NCI-H1417 (cell line): ENCODE measurements around the gene TMEM43.

Experiments used
- DNase-seq, 3 experiments: peaks; one replicate each; lab custom pipeline; 2025; lab: John Stamatoyannopoulos, UW

Gene TMEM43

GRCh38 chr3:14138109-14138877, 13.4 kb downstream of the TMEM43 start:
- DNase-seq = no peak

DNA sequence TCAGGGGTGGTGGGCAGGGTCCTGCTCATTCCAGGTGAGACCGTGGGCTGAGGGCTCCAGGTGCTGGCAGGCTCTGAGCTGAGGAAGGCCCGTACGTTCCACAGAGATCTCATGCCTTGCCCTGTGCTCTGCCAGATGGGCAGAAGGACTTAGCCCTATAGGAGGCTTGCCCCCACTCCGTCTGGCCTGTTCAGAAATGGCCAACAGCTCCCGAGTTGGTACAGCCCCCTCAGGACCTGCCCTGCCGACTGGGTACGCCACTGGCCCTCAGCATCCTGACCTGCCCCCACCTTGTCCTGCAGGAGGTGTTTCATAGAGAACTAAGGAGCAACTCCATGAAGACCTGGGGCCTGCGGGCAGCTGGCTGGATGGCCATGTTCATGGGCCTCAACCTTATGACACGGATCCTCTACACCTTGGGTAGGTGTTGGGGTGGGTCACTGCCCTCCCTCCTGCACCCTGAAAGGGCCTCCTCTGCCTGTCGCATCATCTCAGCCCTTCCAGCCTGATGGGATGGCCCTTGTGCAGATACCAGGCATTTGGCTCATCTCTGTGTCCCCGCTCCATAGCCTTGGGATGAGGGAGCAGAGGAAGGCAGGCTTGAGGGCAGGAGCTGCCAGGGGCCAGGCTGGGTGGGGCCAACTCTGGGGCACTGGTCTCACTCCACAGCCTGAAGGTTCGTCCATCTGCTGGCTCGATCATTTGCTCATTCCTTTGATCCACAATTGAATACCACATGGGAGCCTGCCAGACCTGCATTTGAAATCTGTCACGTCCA, 14.2 kb downstream of the TMEM43 start:
- DNase-seq = no peak

- no peak for DNase-seq
Observed at GRCh38 chr3:14139771-14140170, 14.9 kb downstream of the TMEM43 start.

GRCh38 chr3:14140668-14141067, 15.8 kb downstream of the TMEM43 start:
- no peak for DNase-seq

DNA sequence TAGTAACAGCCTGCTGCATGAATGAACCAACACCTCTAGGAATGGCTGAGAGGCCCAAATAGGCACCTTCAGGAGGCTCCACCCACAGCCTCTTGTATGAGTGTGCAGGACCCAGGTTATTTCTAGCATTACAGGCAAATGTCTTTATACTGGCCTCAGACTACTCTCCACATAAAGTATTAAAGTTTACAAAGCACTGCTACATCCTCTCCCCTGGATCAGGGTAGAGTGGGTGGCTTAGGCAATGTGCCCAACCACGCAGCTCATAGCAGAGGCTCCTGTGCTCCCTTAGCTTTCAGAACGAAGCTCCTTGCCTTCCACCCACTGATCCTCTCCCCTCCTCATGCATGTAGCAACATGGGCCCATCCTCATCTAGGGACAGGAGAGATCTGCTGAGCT, 16.3 kb downstream of the TMEM43 start:
- peak; percentile 19 to 35 (median 33) for DNase-seq

DNA sequence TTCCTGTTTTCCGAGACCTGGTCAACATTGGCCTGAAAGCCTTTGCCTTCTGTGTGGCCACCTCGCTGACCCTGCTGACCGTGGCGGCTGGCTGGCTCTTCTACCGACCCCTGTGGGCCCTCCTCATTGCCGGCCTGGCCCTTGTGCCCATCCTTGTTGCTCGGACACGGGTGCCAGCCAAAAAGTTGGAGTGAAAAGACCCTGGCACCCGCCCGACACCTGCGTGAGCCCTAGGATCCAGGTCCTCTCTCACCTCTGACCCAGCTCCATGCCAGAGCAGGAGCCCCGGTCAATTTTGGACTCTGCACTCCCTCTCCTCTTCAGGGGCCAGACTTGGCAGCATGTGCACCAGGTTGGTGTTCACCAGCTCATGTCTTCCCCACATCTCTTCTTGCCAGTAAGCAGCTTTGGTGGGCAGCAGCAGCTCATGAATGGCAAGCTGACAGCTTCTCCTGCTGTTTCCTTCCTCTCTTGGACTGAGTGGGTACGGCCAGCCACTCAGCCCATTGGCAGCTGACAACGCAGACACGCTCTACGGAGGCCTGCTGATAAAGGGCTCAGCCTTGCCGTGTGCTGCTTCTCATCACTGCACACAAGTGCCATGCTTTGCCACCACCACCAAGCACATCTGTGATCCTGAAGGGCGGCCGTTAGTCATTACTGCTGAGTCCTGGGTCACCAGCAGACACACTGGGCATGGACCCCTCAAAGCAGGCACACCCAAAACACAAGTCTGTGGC, 16.9 kb downstream of the TMEM43 start:
- no peak for DNase-seq

DNA sequence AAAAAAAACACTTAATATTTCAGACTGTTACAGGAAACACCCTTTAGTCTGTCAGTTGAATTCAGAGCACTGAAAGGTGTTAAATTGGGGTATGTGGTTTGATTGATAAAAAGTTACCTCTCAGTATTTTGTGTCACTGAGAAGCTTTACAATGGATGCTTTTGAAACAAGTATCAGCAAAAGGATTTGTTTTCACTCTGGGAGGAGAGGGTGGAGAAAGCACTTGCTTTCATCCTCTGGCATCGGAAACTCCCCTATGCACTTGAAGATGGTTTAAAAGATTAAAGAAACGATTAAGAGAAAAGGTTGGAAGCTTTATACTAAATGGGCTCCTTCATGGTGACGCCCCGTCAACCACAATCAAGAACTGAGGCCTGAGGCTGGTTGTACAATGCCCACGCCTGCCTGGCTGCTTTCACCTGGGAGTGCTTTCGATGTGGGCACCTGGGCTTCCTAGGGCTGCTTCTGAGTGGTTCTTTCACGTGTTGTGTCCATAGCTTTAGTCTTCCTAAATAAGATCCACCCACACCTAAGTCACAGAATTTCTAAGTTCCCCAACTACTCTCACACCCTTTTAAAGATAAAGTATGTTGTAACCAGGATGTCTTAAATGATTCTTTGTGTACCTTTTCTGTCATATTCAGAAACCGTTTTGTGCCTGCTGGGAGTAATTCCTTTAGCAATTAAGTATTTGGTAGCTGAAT, 17.9 kb downstream of the TMEM43 start:
- DNase-seq = peak in 1 of 3 experiments; percentile 1

GRCh38 chr3:14143271-14144225, 18.7 kb downstream of the TMEM43 start:
- DNase-seq = no peak

DNA sequence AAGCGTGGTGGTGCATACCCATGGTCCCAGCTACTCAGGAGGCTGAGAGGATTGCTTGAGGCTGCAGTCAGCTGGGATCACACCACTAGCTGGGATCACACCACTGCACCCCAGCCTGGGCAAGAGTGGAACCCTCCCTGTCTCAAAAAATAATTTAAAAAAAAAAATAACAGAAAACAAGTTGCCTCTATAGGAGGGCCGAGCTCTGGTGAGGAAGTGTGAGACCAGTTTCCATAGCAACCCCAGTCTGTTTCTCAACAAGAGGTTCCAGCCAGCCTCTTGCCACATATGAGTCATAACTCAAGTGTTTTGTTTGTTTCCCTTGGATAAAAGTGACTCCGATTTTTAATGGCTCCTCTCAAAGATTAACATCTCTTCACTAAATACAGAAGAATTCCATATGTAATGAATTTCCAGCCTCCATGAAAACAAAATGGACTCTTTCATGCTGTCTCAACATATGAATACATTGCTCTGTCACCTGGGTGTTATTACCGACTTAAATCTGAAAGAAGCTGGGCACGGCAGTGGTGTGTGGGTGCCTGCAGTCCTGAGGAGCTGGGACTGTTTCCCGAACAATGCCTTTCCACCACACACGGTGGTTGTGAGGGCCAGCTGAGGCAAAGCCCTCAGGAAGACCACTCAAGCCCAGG, 19.7 kb downstream of the TMEM43 start:
- peak; percentile 65 to 90 (median 72) for DNase-seq

GRCh38 chr3:14145236-14145635, 20.4 kb downstream of the TMEM43 start:
- peak in 1 of 3 experiments; percentile 37 for DNase-seq

DNA sequence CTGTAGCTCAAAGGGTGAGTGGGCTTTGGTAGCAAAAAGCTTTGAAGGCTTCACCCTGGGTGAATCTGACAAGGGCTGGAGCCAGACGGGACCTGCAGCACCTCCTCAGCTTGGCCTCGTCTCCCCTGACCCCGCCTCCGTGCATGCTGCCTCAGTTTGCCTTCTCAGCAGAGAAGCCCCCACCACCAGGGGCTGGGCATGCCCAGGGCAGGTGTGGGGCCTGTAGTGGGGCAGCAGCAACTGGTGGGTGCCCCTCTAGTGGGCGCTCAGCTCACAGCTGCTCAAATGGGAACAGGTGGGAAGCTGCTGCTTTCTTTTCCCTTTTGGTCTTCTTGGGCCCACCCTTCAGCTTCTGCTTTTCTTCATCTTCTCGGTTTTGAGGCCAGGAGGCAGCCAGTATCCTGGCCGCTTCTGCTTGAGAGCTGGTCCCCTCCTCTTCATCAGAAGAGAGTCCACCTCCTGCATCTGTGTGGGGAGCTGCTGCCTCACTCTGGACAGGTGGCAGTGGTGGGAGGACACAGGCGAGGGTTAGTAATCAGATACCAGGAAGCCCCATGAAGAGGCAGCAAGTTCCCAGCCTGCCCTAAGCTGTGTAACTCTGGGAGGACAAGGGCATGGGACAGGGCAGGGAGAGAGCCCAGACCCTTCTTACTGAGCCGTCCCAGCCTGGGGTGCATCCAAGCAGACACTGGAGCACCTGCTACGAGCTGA, 21.0 kb downstream of the TMEM43 start:
- DNase-seq = no peak

- DNase-seq = no peak
Observed at GRCh38 chr3:14146381-14147065, 21.7 kb downstream of the TMEM43 start.

DNA sequence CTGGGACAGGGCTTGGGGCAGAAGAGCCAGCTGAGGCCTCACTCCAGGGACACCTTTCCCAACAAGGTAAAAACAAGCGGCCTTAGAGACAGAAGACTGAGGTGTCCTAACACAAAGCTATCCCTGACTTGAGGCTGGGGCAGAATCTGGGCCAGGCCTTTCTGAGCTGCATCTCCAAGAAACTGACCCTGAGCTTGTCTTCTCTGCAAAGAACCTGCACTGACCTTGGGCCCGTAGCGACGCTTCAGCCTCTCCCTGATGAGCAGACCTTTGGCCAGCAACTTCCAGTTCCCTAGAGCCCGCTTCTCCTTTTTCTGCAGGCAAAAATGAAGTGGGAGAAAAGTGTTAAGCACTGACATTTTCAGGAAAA, 22.2 kb downstream of the TMEM43 start:
- peak in 1 of 3 experiments; percentile 0 for DNase-seq

DNA sequence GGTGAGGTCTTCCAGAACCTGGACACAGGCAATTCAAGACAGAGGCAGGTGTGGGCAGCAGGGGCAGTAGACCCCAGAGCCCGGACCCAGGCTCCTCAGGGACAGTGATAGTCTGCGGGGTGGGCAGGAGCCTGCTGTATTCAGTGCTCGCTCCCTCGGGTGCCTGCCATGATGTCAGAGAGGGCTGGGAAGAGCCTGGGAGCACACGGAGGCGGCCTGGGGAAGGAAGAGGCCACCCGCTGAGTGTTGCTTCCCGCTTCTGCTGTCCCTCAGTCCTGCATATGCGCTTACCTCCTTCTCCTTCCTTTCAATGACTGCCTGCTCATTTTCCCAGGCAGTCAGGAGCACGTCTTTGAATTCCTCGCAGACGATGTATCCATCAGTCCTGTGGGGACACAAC, 22.8 kb downstream of the TMEM43 start:
- no peak for DNase-seq

DNA sequence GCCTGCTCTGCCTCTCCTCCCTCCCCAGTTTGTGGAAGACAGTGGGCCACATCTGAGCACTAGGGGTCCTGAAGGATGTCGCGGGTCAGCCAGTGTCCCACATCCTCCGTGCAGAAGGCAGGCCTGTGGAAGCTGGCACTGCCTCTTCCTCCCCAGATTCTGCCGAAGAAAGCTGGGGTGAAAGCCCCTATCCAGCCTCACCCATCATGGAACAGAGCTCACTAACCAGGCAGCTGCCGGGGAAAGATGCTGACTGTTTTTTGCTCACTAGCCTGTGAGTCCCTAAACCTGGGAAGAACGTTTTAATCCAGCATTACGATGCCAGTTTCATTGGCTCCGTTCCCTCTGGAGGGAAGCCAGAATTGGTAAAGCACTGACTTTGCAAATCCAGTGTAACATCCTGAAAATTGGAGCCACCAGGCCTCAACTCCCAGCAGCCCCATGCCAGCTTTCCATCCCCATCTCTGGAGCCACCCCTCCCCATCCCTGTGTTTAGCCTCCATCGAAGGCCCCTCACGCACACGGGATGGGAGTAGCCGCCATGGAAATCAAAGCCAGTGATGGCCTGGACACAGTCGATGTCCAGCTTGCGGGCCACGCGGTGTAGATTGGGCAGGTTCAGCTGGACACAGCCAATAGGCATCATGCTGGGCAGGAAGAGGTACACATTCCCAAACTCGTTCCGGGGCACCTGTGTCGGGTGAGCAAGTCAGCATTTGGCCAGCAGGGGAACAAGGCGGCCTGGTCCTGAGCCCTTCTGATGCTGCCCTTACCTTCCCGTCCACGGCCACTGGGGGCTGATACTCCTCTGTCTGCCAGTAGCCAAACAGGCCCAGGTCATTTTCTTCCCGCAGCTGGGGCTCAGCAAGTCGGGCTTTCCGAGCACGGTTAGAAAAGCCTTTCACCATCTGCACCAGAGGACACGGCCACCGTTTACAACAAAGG, 23.5 kb downstream of the TMEM43 start:
- DNase-seq = no peak

DNA sequence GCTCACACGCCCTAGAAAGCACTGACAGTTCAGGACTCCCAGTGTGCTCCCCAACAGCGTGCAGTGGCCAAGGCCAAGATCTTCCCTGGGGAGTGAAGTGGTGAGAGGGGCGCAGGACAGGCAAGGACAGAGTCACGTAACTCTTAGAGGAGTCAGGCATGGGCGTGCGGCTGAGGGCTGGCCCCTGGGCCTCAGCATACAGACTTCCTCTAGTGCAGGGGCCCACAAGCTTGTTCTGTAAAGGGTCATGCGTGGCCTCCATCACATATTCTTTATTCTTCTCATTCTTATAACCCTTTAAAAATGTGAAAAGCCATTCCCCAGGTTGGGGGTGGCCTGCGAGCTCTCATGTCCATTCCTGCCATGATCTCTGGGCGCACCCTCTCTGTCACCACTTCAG, 25.2 kb downstream of the TMEM43 start:
- DNase-seq = no peak

DNA sequence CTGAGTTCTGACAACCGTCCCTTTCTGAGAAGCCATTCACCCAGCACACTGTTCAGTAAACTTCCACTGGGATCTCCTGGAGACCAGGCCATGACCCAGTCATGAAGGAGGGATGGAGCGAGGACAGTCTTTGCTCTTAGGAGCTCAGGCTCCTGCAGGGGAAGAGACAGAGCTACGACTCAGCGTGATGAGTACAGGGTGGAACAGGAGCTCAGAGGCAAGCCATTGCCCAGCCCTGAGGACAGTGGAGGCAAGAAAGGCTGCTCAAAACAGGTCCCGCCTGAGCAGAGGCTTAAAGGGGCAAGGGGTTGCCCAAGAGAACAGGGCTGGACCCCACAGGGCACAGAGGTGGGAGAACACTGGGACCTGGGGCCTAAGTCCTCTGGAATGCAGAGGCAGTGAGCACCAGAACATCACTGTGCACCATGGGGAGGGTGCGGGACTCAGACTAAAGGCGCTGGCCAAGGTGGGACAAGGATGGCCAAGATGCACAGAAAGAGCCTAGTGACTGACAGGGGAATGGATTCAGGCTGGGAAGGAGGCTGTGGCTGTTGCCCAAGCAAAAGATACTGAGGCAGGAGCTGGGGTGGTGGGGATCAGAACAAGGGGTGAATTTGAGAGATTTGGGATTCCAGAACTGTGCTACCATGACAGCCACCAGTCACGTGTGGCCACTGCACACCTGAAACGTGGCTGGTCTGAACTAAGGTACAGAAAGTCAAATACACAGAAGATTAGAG, 25.8 kb downstream of the TMEM43 start:
- no peak for DNase-seq
